Measurements from ENCODE around the gene USP2.

The USP2 gene

DNA sequence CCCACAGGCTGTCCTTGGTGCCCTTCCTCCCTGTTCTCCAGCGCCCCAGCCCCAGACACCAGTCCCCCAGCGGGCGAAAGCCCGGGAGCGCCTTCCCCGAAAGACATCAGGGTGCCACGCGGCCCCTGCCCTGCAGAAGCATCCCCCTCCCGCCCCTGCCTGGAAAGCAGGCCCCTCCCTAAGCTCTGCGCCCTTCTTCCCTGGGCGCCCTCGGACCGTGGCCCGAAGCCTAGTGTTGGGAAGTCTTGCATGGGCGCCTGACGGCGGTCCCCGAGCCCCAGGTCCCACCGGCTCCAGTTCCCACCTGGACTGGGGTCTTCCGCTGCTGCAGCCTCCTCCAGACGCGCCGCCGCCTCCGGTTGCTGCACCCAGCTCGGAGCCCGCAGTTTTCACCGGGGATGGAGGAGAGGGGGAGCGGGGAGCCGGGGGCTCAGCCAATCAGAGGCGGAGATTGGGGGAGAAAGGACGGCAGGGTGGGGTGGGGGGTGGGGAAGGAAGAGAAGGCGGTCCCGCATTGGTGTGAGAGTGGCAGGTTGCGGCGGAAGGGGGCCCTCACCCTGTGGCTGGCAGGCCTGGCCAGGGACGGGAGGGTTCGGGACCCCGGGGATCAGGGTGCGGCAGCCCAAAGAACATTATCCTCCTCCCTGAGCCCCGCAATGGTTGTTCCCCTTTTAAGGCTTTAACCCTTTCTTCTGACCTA lies 41.5 kb upstream of the USP2 start, which contains the start of gene THY1:
THY1 (minus strand) TSS at position 364 of the 700 bp plus-strand sequence. CDS start 2,267 bp downstream, outside the sequence.
- peak; percentile 64 for DNase-seq (ENCODE audit: low read depth)
- TF ChIP-seq, protein P1, sequence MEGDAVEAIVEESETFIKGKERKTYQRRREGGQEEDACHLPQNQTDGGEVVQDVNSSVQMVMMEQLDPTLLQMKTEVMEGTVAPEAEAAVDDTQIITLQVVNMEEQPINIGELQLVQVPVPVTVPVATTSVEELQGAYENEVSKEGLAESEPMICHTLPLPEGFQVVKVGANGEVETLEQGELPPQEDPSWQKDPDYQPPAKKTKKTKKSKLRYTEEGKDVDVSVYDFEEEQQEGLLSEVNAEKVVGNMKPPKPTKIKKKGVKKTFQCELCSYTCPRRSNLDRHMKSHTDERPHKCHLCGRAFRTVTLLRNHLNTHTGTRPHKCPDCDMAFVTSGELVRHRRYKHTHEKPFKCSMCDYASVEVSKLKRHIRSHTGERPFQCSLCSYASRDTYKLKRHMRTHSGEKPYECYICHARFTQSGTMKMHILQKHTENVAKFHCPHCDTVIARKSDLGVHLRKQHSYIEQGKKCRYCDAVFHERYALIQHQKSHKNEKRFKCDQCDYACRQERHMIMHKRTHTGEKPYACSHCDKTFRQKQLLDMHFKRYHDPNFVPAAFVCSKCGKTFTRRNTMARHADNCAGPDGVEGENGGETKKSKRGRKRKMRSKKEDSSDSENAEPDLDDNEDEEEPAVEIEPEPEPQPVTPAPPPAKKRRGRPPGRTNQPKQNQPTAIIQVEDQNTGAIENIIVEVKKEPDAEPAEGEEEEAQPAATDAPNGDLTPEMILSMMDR (conservative IDR thresholded peaks at IDR 0.05; ENCODE audit: low read length) = no peak
- peak within 1 kb of the TSS; percentile 93 for H3K4me3 ChIP-seq (ENCODE audit: low read length)

DNA sequence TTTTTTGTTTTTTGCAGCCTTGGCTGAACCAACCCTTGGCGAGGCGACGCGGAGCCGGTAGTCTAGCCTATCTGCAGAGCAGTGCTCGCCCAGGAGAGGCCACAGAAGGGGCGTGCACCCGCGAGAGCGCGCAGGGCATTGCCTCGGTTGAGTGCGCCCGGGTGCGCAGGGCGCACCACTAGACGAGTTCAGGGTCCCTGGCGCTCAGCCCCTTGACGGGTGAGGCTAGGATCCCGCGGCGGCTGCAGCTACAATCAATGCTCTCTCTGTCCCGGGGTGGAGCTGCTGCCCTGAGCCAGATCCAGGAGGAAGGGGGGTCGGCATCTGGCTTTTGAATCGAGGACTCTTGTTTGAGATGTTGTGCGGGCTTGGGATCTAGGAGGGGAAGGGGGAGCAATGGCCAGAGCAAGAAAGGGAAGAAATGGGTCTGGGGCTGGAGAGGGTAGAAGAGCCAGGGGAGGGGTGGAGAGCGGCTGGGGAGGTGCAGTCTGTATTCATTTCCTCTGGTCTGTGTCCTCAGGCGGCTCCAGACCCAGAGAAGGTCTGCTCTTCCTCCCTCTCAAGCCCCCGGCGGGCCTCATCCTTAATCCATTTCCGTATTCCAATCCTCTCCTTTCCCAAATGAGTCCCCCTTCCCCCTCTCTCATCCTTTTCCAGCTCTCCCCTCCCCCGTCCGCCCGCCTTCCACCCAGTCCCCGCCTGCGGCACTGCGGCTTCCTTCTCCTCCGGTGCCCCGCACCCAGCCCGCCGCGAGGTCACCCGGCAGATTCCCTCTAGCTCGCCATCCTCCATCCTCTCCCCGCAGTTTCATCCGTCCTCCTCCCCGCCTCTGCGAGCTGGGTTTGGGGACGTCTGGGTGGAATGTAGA lies 40.7 kb upstream of the USP2 start:
- TF ChIP-seq, protein P1 (conservative IDR thresholded peaks at IDR 0.05; ENCODE audit: low read length) = no peak
- DNase-seq (ENCODE audit: low read depth) = peak; percentile 45
- peak overlapping the region; percentile 93 for H3K4me3 ChIP-seq (ENCODE audit: low read length)

DNA sequence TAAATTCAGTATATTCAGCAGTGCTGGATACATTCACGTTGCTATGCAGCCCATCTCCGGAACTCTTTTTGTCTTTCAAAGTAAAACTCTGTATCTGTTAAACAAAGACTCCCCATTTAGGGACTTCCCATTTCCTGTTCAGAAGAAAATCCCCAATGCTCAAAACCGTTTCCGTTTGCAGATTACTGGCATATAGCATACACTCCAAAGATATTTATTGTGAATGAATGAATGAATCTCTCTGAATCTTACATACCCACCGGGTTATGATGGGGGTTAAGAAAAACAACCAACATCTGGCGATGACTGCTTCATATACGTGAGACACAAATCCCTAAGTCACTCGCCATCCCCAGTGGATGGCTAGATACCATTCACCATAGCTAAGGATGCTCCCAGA lies 39.9 kb upstream of the USP2 start:
- TF ChIP-seq, protein P1 (conservative IDR thresholded peaks at IDR 0.05; ENCODE audit: low read length) = no peak
- no peak for DNase-seq (ENCODE audit: low read depth)
- H3K4me3 ChIP-seq (ENCODE audit: low read length) = peak overlapping the region; percentile 93

DNA sequence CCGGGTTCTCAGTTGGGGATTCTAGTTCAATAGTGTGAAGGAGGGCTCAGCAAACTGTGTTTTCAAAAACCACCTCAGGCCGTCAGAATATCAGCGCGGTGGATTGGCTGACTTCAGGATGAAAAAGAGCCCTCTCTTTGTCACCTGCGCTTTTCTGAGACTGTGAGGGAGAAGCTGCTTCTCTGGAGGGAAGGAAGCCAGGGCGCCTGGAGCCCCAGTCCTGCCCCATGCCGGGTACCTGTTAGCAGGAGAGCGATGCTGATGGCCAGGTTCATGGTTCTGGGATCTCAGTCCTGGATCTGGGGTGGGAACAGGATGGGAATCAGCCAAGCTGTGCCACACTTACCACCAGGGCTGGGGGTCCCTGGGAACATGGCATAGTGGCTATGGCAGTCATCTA lies 39.1 kb upstream of the USP2 start:
- TF ChIP-seq, protein P1 (conservative IDR thresholded peaks at IDR 0.05; ENCODE audit: low read length) = no peak
- peak overlapping the region; percentile 93 for H3K4me3 ChIP-seq (ENCODE audit: low read length)
- no peak for DNase-seq (ENCODE audit: low read depth)

DNA sequence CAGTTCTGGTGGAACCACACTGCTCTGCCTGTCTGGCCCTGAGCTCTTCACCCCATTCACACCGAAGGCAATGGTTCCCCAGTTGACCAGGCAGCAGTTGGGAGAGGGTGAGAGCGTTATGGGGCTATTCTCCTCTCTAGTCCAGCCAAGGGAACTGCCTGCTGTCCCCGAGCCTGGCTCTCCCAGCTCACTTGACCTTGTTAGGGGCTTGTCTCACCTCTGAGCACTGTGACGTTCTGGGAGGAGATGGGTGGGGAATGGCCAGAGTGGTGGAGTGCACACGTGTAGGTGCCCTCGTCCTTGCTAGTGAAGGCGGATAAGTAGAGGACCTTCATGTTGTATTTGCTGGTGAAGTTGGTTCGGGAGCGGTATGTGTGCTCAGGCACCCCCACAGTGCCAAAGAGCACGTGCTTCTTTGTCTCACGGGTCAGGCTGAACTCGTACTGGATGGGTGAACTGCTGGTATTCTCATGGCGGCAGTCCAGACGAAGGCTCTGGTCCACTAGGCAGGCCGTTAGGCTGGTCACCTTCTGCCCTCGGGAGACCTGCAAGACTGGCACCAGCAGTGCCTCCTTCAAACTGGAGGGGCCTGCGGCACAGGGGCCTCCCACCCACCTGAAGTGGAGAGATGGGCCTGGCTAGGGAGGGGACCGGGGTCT lies 38.5 kb upstream of the USP2 start:
- TF ChIP-seq, protein P1 (conservative IDR thresholded peaks at IDR 0.05; ENCODE audit: low read length) = no peak
- no peak for DNase-seq (ENCODE audit: low read depth)
- H3K4me3 ChIP-seq (ENCODE audit: low read length) = peak overlapping the region; percentile 93

DNA sequence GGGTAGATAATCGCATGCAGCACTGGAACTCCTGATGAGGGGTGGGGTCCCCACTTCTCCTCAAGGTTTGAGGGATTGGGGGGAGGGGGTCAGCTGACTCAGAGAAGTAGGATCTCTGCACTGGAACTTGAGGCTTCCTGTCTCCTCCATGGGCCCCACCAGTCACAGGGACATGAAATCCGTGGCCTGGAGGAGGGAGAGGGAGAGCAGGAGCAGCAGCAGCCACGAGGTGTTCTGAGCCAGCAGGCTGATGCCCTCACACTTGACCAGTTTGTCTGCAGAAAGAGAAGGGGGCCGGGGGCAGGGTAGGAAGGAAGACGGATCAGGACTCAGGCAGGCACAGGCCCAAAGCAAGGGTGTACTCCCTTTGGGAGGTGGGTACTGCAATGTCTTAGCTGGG lies 37.8 kb upstream of the USP2 start:
- DNase-seq (ENCODE audit: low read depth) = no peak
- TF ChIP-seq, protein P1 (conservative IDR thresholded peaks at IDR 0.05; ENCODE audit: low read length) = no peak
- H3K4me3 ChIP-seq (ENCODE audit: low read length) = no peak overlapping the region

Data from AG10803 (cell line).